ENCODE measurements around the gene DENND4A. TPM values are rescaled to one million over a fixed set of nuclear protein-coding genes. Genes with fewer than 3 reads are reported as not detected.
A peak's percentile ranks its signal among the peaks of the same experiment; 100 is the strongest.

The DENND4A gene
- total RNA-seq, 1 donor from 2014 or later: 13.9 TPM

GRCh38 chr15:65757256-65757655 lies 34.8 kb downstream of the DENND4A start:
- Mint-ChIP-seq H3K27ac (ENCODE audit: unreplicated experiment) (no peak overlapping the region), H3K4me1 (ENCODE audit: low read depth, unreplicated experiment) (no peaks in the 10 kb centered on the region), H3K4me3 (ENCODE audit: unreplicated experiment) (no peak overlapping the region), H3K36me3 (ENCODE audit: low read depth, unreplicated experiment) (no peaks in the 10 kb centered on the region), H3K9me3 (ENCODE audit: unreplicated experiment) (no peaks in the 10 kb centered on the region), H3K27me3 (ENCODE audit: low read depth, unreplicated experiment) (no peaks in the 10 kb centered on the region)
- Histone ChIP-seq H3K9me3 (ENCODE audit: insufficient read depth, low read depth, low read length) (no peaks in the 10 kb centered on the region), H3K4me2 (ENCODE audit: low read length) (no peak overlapping the region), H3K79me2 (ENCODE audit: insufficient read depth, low read length) (no peaks in the 10 kb centered on the region), H3K4me1 (ENCODE audit: insufficient read depth, low read length) (no peaks in the 10 kb centered on the region), H3K9ac (ENCODE audit: low read length) (no peak overlapping the region), H3K27me3 (ENCODE audit: insufficient read depth, low read length) (no peaks in the 10 kb centered on the region), H3K4me3 (ENCODE audit: insufficient read depth, low read depth, low read length) (no peak overlapping the region), H3K36me3 (ENCODE audit: insufficient read depth, low read length) (no peaks in the 10 kb centered on the region), H3K27ac (ENCODE audit: low read depth, low read length) (no peak overlapping the region), H2AFZ (ENCODE audit: low read depth, low read length) (no peak overlapping the region), H4K20me1 (ENCODE audit: insufficient read depth, low read length) (peaks cover 3% of the 10 kb centered on the region)
- FAIRE-seq (no peak), DNase-seq (ENCODE audit: low read depth) (no peak)
- TF ChIP-seq CTCF (IDR thresholded peaks at IDR 0.05; ENCODE audit: insufficient read depth, low read depth, low read length) (no peak), EZH2 (IDR thresholded peaks at IDR 0.05; ENCODE audit: insufficient read depth, low read length) (no peak)

GRCh38 chr15:65752151-65752700 lies 39.9 kb downstream of the DENND4A start:
- no peaks in the 10 kb centered on the region for H3K27me3 ChIP-seq (ENCODE audit: insufficient read depth, low read length)
- H3K4me3 Mint-ChIP-seq (ENCODE audit: unreplicated experiment): no peak overlapping the region
- no peak overlapping the region for H3K4me3 ChIP-seq (ENCODE audit: insufficient read depth, low read depth, low read length)
- H3K27ac Mint-ChIP-seq (ENCODE audit: unreplicated experiment): no peak overlapping the region
- no peaks in the 10 kb centered on the region for H3K9me3 ChIP-seq (ENCODE audit: insufficient read depth, low read depth, low read length)
- H2AFZ ChIP-seq (ENCODE audit: low read depth, low read length): no peak overlapping the region
- H3K9ac ChIP-seq (ENCODE audit: low read length): no peak overlapping the region
- TF ChIP-seq CTCF (IDR thresholded peaks at IDR 0.05; ENCODE audit: insufficient read depth, low read depth, low read length): no peak
- TF ChIP-seq EZH2 (IDR thresholded peaks at IDR 0.05; ENCODE audit: insufficient read depth, low read length): no peak
- peaks cover 3% of the 10 kb centered on the region for H4K20me1 ChIP-seq (ENCODE audit: insufficient read depth, low read length)
- FAIRE-seq (no peak), DNase-seq (ENCODE audit: low read depth) (peak; percentile 37)
- peaks cover 4% of the 10 kb centered on the region for H3K36me3 Mint-ChIP-seq (ENCODE audit: low read depth, unreplicated experiment)
- no peaks in the 10 kb centered on the region for H3K27me3 Mint-ChIP-seq (ENCODE audit: low read depth, unreplicated experiment)
- peaks cover 1% of the 10 kb centered on the region for H3K9me3 Mint-ChIP-seq (ENCODE audit: unreplicated experiment)
- H3K4me1 Mint-ChIP-seq (ENCODE audit: low read depth, unreplicated experiment): no peaks in the 10 kb centered on the region
- no peaks in the 10 kb centered on the region for H3K4me1 ChIP-seq (ENCODE audit: insufficient read depth, low read length)
- H3K36me3 ChIP-seq (ENCODE audit: insufficient read depth, low read length): peaks cover 7% of the 10 kb centered on the region
- no peaks in the 10 kb centered on the region for H3K79me2 ChIP-seq (ENCODE audit: insufficient read depth, low read length)
- H3K27ac ChIP-seq (ENCODE audit: low read depth, low read length): no peak overlapping the region
- no peak overlapping the region for H3K4me2 ChIP-seq (ENCODE audit: low read length)

- Histone ChIP-seq H3K9me3 (ENCODE audit: insufficient read depth, low read depth, low read length) (no peaks in the 10 kb centered on the region), H2AFZ (ENCODE audit: low read depth, low read length) (no peak overlapping the region)
These were observed 40.7 kb downstream of the DENND4A start for GRCh38 chr15:65751431-65751830.

More at GRCh38 chr15:65751431-65751830, 40.7 kb downstream of the DENND4A start:
- no peak overlapping the region for H3K9ac ChIP-seq (ENCODE audit: low read length)
- H4K20me1 ChIP-seq (ENCODE audit: insufficient read depth, low read length): peaks cover 3% of the 10 kb centered on the region
- FAIRE-seq (no peak), DNase-seq (ENCODE audit: low read depth) (no peak)
- Mint-ChIP-seq H3K4me3 (ENCODE audit: unreplicated experiment) (no peak overlapping the region), H3K27ac (ENCODE audit: unreplicated experiment) (no peak overlapping the region), H3K36me3 (ENCODE audit: low read depth, unreplicated experiment) (peaks cover 4% of the 10 kb centered on the region), H3K9me3 (ENCODE audit: unreplicated experiment) (peaks cover 1% of the 10 kb centered on the region), H3K27me3 (ENCODE audit: low read depth, unreplicated experiment) (no peaks in the 10 kb centered on the region), H3K4me1 (ENCODE audit: low read depth, unreplicated experiment) (no peaks in the 10 kb centered on the region)
- H3K79me2 ChIP-seq (ENCODE audit: insufficient read depth, low read length): no peaks in the 10 kb centered on the region
- TF ChIP-seq EZH2 (IDR thresholded peaks at IDR 0.05; ENCODE audit: insufficient read depth, low read length): no peak
- TF ChIP-seq CTCF (IDR thresholded peaks at IDR 0.05; ENCODE audit: insufficient read depth, low read depth, low read length): no peak
- H3K36me3 ChIP-seq (ENCODE audit: insufficient read depth, low read length): peaks cover 7% of the 10 kb centered on the region
- no peaks in the 10 kb centered on the region for H3K4me1 ChIP-seq (ENCODE audit: insufficient read depth, low read length)
- no peak overlapping the region for H3K27ac ChIP-seq (ENCODE audit: low read depth, low read length)
- H3K4me2 ChIP-seq (ENCODE audit: low read length): no peak overlapping the region
- H3K4me3 ChIP-seq (ENCODE audit: insufficient read depth, low read depth, low read length): no peak overlapping the region
- H3K27me3 ChIP-seq (ENCODE audit: insufficient read depth, low read length): no peaks in the 10 kb centered on the region
